Esophagus muscularis mucosa (tissue), 4 donors: ENCODE measurements around the gene LIX1L. TPM values are rescaled to one million over a fixed set of nuclear protein-coding genes. Genes with fewer than 3 reads are reported as not detected.
A peak's percentile ranks its signal among the peaks of the same experiment; 100 is the strongest.

ENCODE experiments used
- DNase-seq: peaks from one replicate; pipeline ENCODE4 v3.0.0-alpha.2; 2017; ENCODE audit errors: extremely low spot score
- H3K27ac ChIP-seq, 4 donors: fragments of 200-600 bp; sonication (generic); replicated peaks in 1 of 4; 1 replicate in 3 of 4; 2 replicates in 1 of 4; pipeline ENCODE4 v1.5.1; 2016 to 2019; ENCODE audit warnings: mild to moderate bottlenecking in 1 of 4
- H3K27me3 ChIP-seq, 4 donors: fragments of 200-600 bp; sonication (generic); one replicate each; pipeline versions ENCODE4 v1.5.1 to v1.6.0; 2016 to 2019
- H3K36me3 ChIP-seq, 4 donors: fragments of 200-600 bp; sonication (generic); one replicate each; pipeline ENCODE4 v1.5.1; 2016 to 2019
- H3K4me1 ChIP-seq, 4 donors: fragments of 200-600 bp; sonication (generic); one replicate each; pipeline ENCODE4 v1.5.1; 2016 to 2019
- H3K4me3 ChIP-seq, 4 donors: fragments of 200-600 bp; sonication (generic); 1 replicate in 2 of 4; 2 replicates in 2 of 4; pipeline ENCODE4 v1.5.1; 2016 to 2019; ENCODE audit warnings: mild to moderate bottlenecking in 4 of 4, moderate library complexity in 1 of 4
- H3K9me3 ChIP-seq, 4 donors: fragments of 200-600 bp; sonication (generic); 1 replicate in 3 of 4; 2 replicates in 1 of 4; pipeline ENCODE4 v1.5.1; 2016 to 2019
- EP300 ChIP-seq: sonication (generic); formaldehyde crosslinking; IDR thresholded peaks from one replicate; pipeline ENCODE4 v1.6.1; 2017; ENCODE audit warnings: antibody characterized with exemption
- POLR2A ChIP-seq: fragments of 450-650 bp; IDR thresholded peaks from one replicate; pipeline ENCODE4 v1.6.1; 2017; ENCODE audit warnings: antibody characterized with exemption, moderate library complexity, mild to moderate bottlenecking, low read depth
- POLR2AphosphoS5 ChIP-seq, 2 donors: sonication (generic); formaldehyde crosslinking; IDR thresholded peaks; one replicate each; pipeline ENCODE4 v1.6.1; 2017; ENCODE audit warnings: antibody characterized with exemption in 2 of 2
- WGBS: methylation state at CpG from one replicate; pipeline ENCODE4 v1.1.5; 2018; 5-methylcytosine and 5-hydroxymethylcytosine counted together
- intact Hi-C: fragments of 100-400 bp; cut with DNase I; formaldehyde crosslinking; loops from one replicate; pipeline ENCODE4 v1.15.1; 2023
- total RNA-seq, 4 donors: library from RNA; depleted of rRNA; stranded (reverse); fragments of >200 nt; gene quantifications; one replicate each; pipeline versions ENCODE4 v1.1.0 to v1.2.1, GENCODE V29; 2016
- TF ChIP-seq, protein P1 (sequence below), 3 experiments: fragments of 200-600 bp in 2 of 3; fragments of 450-650 bp in 1 of 3; sonication (generic) in 2 of 3; IDR thresholded peaks; one replicate each; pipeline ENCODE4 v1.5.1; 2017 to 2019; ENCODE audit warnings: antibody characterized with exemption in 3 of 3, mild to moderate bottlenecking in 2 of 3, moderate library complexity in 1 of 3

The LIX1L gene
- total RNA-seq, 4 donors from 2014 or later, result 33.2 to 55.0 (median 41.7) TPM

DNA sequence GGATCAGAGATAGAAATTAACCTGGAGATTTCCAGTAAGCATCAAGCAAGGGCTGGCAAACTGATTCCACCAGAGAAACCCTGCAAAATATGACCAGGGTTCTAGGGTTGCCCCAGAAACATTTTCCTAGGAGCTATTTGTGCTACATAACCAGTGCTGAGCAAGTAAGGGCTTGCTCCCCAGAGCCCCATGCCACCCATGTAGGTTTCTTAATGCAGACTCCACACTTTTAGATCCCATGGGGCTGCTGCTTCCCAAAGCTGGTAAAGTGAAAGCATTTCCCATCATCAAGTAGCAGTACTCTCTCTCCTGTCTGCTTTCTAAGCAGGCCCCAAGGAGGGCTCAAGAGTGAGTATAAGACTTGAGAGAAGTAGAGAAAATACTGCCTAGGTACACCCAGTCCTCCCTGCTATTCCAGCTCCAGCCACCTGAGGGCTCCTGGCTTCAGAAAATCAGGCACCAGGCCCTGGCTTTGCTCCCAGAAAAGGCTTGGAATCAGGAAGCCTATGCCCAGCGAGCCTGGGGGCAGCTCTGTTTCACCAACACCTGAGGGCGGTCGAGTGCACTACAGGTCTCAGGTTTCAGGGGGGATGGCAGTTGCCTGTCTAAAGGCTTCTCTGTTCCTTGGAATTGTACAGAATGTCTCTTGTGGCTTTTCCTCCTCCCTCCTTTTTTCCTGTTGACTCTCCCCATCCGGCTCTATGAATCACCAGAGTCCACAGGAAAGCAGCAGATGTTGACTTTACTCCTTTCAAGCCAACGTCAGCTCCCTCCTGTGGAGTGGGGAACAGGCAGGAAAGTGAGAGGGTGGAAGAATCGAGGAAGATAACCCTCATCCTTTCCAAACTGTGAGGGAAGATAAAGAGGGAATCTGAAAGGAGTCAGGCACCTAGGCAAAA lies 66.0 kb downstream of the LIX1L start:
- intact Hi-C loops, result loop anchor here (1.0 kb wide), 2 partner anchors 19 to 121 kb away; no protein-coding TSS in a partner anchor
- H3K9me3 ChIP-seq, result no peaks in the 10 kb centered on the region
- peak overlapping the region; percentile 17 to 42 (median 34) for H3K4me3 ChIP-seq
- no peaks in the 10 kb centered on the region for H3K27me3 ChIP-seq
- 0% methylated on average over 3 of the region's 6 CpGs for WGBS
- H3K4me1 ChIP-seq, result peaks cover 21 to 25% (median 23%) of the 10 kb centered on the region in 4 donors
- H3K36me3 ChIP-seq, result no peaks in the 10 kb centered on the region
- no peak for TF ChIP-seq EP300
- TF ChIP-seq POLR2AphosphoS5 (IDR thresholded peaks at IDR 0.05), result peak; percentile 75 to 86
- no peak for TF ChIP-seq POLR2A
- TF ChIP-seq, protein P1, sequence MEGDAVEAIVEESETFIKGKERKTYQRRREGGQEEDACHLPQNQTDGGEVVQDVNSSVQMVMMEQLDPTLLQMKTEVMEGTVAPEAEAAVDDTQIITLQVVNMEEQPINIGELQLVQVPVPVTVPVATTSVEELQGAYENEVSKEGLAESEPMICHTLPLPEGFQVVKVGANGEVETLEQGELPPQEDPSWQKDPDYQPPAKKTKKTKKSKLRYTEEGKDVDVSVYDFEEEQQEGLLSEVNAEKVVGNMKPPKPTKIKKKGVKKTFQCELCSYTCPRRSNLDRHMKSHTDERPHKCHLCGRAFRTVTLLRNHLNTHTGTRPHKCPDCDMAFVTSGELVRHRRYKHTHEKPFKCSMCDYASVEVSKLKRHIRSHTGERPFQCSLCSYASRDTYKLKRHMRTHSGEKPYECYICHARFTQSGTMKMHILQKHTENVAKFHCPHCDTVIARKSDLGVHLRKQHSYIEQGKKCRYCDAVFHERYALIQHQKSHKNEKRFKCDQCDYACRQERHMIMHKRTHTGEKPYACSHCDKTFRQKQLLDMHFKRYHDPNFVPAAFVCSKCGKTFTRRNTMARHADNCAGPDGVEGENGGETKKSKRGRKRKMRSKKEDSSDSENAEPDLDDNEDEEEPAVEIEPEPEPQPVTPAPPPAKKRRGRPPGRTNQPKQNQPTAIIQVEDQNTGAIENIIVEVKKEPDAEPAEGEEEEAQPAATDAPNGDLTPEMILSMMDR (IDR thresholded peaks at IDR 0.05), result peak; percentile 89 to 100 (median 99)
- peak overlapping the region; percentile 76 to 84 (median 80) for H3K27ac ChIP-seq
- DNase-seq, result peak; percentile 98

DNA sequence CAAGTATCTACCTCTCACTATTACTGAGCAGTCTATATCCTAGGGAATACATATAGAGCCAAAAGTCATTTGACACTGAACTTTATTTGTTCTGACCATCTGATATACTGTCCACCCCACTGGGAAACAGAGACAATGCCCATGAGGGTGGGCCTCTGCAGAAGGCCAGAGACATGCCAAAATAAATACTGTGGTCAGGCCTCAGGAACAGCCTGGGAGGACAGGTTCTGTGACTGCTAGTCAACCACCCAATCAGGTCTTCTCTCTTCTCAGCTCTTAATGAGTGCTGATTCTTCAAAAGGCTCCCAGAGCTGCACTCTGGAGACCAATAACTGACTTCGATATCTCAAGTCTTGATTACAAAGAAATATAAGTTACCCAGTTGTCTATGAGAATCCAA lies 66.7 kb downstream of the LIX1L start:
- Histone ChIP-seq H3K36me3 (no peaks in the 10 kb centered on the region), H3K27me3 (no peaks in the 10 kb centered on the region), H3K27ac (peak overlapping the region; percentile 76 to 84 (median 80)), H3K4me3 (no peak overlapping the region), H3K4me1 (peaks cover 26 to 31% (median 29%) of the 10 kb centered on the region in 4 donors), H3K9me3 (no peaks in the 10 kb centered on the region)
- WGBS, result 55% methylated on average over 1 of the region's 1 CpG
- intact Hi-C loops, result no loop called here
- TF ChIP-seq, protein P1 (IDR thresholded peaks at IDR 0.05), result no peak
- TF ChIP-seq EP300 (no peak), POLR2AphosphoS5 (IDR thresholded peaks at IDR 0.05) (no peak), POLR2A (no peak)
- DNase-seq, result no peak

DNA sequence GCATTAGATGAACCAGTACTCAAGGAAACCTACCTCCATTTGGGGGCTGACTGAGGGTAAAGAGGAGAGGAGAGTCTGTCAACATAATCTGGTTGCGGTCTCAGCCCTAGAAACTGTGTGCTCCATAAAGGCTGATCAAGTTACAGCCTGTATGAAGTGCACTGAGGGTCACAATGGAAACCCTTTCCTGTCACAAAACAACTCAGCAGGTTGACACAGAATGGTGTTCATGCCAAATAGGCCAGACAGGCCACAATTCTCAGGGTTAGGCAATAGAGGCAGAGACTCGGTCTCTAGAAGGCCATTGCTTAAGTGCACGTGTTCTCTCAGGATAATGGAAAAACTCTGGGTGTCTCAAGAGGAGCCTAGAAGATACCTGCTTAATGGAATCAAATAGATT lies 68.1 kb downstream of the LIX1L start:
- intact Hi-C loops, result no loop called here
- Histone ChIP-seq H3K9me3 (no peaks in the 10 kb centered on the region), H3K27me3 (no peaks in the 10 kb centered on the region), H3K4me3 (no peak overlapping the region), H3K4me1 (peaks cover 35 to 45% (median 37%) of the 10 kb centered on the region in 4 donors), H3K27ac (no peak overlapping the region), H3K36me3 (no peaks in the 10 kb centered on the region)
- no peak for DNase-seq
- 83% methylated on average over 1 of the region's 3 CpGs for WGBS
- TF ChIP-seq, protein P1 (IDR thresholded peaks at IDR 0.05), result no peak
- TF ChIP-seq POLR2A (no peak), EP300 (no peak), POLR2AphosphoS5 (IDR thresholded peaks at IDR 0.05) (no peak)

DNA sequence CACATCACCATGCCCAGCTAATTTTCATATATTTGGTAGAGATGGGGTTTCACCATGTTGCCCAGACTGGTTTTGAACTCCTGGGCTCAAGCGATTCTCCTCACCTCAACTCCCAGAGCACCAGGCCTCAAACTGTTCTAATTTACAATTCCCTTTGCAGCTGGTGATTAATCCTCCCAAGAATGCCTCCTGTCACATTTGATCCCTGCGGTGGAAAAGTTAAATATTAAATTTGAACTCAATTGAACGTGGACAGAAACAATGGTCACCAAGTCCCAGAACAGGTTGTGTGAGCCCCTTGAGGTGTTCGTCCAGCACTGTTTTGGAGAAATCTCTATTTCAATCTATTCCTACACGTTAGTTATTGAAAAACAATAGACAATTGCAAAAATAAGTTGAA lies 70.2 kb downstream of the LIX1L start:
- 86% methylated on average over 5 of the region's 5 CpGs for WGBS
- H3K4me1 ChIP-seq, result peaks cover 30 to 39% (median 32%) of the 10 kb centered on the region in 4 donors

More for the DNA sequence above, 70.2 kb downstream of the LIX1L start:
- no peak overlapping the region for H3K27ac ChIP-seq
- intact Hi-C loops, result no loop called here
- H3K9me3 ChIP-seq, result no peaks in the 10 kb centered on the region
- no peak overlapping the region for H3K4me3 ChIP-seq
- no peaks in the 10 kb centered on the region for H3K27me3 ChIP-seq
- no peaks in the 10 kb centered on the region for H3K36me3 ChIP-seq
- DNase-seq, result no peak
- no peak for TF ChIP-seq POLR2AphosphoS5 (IDR thresholded peaks at IDR 0.05)
- TF ChIP-seq, protein P1 (IDR thresholded peaks at IDR 0.05), result no peak
